CD4-positive, alpha-beta T cell treated with Interleukin-12 subunit alpha and Interleukin-12 subunit beta, for 1 hour (primary cell): ENCODE measurements around the gene TTYH2.
"Not testable (repeated sequence)": the region's sequence is repeated elsewhere in the genome, so short reads cannot be mapped to it uniquely, and the experiment has no call there.

Experiments
- DNase-seq: peaks from one replicate; pipeline ENCODE4 v3.0.0-alpha.2; 2020

TTYH2 gene

GRCh38 chr17:74212913-74213791 is at the start of gene TTYH2:
Gene TTYH2 (plus strand): TSS chr17:74213571. CDS start chr17:74213588, 17 bp downstream.
- peak; percentile 82 for DNase-seq

DNA sequence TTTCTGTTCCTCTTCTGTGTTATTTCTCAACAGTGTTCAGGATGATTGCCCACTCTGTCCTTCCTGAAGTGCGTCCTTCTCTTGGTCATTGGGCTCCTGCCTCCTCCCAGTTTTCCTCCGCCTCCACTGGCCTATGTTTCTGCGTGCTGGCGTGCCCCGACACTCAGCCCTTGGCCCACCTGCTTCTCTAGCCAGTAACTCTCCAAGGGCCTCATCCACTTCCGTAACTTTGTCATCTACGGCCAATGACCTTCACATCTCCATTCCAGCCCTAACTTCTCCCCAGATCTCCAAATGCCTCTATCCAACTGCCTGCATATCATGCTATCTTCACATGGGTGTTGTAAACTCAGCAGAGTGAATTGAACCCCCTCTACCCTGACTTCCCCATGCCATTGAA is 49.5 kb upstream of the TTYH2 start:
- DNase-seq, result no peak

DNA sequence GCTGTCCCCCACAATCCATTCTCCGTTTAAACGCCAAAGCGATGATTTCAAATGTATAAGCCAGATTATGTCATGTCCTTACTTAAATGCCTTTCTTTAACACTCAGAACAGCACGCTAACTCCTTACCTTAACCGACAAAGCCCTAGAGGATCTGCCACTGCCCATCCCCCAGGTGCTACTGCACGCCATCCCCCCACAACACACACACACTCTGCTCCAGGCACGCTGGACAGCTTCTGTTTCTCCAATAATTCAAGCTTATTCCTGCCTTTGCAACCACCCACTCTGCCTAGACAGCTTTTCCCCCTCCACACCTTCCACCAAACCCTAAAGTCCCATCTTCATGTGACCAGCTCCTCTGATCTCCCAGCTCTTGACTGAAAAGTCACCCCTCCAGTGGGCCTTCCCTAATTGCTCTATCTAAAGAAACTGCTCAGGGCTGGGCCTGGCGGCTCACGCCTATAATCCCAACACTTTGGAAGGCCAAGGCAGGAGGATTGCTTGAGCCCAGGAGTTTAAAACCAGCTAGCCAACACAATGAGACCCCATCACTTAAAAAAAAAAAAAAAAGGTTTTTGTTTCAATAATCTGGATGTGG is 48.8 kb upstream of the TTYH2 start:
- DNase-seq, result no peak

- DNase-seq, result no peak
Observed at GRCh38 chr17:74165797-74166365, 47.5 kb upstream of the TTYH2 start.

DNA sequence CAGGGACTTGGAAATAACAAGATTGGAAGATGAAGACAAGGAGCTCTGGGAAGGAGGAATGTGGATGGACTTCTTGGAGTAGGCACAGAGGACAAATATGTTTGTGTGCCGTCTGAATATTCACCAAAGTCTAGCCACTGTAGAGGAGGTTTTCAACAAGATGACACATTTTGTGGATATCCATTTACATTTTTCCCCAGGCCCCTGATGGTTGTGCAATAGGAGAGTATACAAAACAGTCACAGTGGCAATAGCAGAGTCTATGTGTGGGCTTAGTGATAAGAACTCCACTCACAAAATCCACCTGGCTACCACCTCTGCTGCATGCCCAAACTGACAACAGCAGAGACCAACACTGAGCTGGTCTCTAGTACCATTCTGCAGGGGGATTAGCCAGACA is 42.4 kb upstream of the TTYH2 start:
- DNase-seq, result no peak

- no peak for DNase-seq
Observed at GRCh38 chr17:74172700-74173099, 40.7 kb upstream of the TTYH2 start.

- DNase-seq, result peak; percentile 26
Observed at GRCh38 chr17:74176546-74177001, 36.8 kb upstream of the TTYH2 start.

DNA sequence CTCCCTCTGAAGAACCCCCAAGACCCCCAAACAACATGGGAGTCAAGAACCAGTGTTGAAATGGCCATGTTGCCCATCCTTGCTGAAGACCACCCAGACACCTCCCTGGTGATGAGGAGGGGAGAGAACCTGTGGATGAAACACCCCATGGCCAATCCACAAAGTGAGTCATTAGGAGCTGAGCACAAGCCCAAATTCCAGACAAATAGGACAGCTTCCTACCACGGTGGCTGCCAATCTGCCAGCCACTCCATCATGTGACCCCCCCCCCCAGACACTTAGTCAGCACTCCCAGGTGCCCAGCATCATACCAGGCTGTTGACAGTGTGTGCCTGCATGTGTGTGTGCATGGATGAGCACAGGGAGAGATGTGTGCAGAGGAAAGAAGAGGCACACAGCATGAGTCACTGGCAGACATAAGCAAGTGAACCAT is 36.3 kb upstream of the TTYH2 start:
- DNase-seq, result no peak

DNA sequence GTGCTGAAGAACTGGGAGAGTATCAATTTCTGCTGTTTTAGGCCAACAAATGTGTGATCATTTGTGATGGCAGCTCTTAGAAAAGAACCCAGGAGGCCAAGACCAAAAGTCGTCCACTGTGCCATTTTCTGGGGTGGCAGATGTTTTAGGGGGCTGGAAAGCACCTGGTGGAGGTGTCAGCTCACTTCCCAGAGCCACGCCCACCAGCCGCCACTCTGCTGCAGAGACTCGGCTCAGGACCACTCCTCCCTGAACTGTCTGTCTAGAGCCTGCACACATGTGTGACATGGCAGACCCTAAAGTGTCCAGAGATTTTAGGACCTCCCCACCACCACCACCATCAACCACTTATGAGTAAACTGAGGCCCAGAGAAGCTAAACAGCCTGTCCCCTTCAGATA is 33.8 kb upstream of the TTYH2 start:
- DNase-seq, result no peak

GRCh38 chr17:74180336-74180735 is 33.0 kb upstream of the TTYH2 start:
- DNase-seq, result no peak

- DNase-seq, result no peak
Observed at GRCh38 chr17:74181341-74181740, 32.0 kb upstream of the TTYH2 start.

- no peak for DNase-seq
Observed at GRCh38 chr17:74182041-74182723, 31.2 kb upstream of the TTYH2 start.

GRCh38 chr17:74183411-74183810 is 30.0 kb upstream of the TTYH2 start:
- DNase-seq, result no peak

DNA sequence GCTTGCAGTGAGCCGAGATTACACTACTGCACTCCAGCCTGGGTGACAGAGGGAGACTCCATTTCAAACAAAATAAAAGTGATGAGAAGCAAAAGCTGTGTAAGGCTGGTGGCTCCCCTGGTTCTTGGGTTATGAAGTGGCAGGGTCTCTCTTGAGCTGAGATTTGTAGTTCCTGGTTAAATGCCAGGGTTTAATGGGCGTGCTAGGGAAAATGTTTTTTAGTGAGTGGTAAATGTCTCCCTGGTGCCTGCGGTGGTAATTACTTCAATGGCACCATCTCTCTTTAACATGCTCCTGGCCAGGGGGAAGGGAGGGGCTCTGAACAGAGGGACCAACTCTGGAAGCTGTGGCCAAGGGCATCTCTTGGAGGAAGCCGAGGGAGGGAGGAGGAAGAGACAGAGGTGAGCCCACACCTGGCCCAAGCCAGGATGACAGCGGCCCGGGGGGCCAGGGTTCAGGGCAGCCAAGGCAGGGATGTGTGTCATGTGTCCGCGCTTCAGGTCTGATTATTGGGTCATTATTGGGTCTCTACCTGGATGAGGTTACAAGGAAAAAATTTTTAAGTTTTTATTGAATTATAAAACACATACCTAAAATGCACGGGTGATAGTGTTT is 27.7 kb upstream of the TTYH2 start:
- no peak for DNase-seq

DNA sequence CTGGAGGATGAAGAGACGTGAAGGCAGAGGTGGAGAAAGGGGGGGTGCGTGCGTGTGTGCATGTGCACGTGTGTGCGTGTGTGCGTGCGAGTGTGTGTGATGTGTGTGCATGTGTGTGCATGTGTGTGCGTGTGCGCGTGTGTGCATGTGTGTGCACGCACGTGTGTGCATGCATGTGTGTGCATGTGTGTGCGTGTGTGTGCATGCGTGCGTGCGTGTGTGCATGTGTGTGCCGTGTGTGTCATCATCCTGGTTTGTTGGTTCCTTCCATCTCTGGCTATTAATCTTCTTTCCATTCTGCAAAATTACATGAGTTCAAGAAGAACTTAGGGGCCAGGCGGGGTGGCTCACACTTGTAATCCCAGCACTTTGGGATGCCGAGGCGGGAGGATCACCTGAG is 26.9 kb upstream of the TTYH2 start:
- no peak for DNase-seq

DNA sequence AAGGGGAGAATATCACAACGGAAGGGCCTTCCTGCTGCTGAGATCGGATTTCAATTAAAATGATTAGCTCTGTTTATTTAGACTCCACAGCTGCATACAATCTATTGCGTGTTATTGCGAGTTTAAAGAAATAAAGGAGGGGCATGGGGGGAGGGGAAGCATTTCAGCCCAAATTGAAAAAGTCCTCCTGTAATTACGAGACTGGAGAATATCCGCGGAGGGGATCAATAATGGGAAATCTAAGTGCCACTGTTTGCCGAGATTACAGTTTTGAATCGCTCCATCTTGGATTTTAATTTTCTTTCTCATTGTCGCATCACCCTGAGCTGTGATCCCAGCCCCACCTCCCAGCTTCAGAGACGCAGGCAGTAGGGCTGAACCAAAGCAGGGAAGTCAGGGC is 25.6 kb upstream of the TTYH2 start:
- DNase-seq, result no peak

DNA sequence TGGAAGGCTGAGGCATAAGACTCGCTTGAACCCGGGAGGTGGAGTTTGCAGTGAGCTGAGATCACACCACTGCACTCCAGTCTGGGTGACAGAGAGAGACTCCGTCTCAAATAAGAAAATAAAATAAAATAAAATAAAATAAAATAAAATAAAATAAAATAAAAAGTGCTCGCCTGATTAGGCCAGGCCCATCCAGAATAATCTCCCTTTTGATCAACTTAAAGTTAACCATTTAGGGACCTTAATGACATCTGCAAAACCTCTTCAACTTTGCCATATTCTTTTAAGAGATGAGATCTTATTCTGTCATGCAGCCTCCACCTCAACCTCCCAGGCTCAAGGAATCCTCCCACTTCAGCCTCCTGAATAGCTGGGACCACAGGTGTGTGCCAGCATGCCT is 24.7 kb upstream of the TTYH2 start:
- not testable (repeated sequence) for DNase-seq

DNA sequence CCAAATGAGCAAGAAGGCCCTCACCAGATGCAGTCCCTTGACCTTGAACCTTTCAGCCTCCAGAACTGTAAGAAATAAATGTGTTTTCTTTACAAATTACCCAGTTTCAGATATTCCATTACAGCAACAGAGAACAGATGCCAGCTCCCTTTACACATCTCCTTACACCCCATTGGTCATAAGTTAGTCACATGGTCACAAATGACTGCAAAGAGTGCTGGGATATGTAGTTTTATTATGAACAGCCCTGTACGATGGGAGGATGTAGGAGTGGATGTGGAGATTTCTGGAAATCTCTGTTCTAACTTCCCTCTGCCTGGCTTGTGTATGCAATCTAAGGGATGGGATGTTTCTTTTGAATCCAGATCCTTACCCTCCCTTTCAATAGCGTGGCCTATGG is 23.2 kb upstream of the TTYH2 start:
- DNase-seq, result peak; percentile 39

- DNase-seq, result no peak
Observed at GRCh38 chr17:74190807-74191406, 22.5 kb upstream of the TTYH2 start.

DNA sequence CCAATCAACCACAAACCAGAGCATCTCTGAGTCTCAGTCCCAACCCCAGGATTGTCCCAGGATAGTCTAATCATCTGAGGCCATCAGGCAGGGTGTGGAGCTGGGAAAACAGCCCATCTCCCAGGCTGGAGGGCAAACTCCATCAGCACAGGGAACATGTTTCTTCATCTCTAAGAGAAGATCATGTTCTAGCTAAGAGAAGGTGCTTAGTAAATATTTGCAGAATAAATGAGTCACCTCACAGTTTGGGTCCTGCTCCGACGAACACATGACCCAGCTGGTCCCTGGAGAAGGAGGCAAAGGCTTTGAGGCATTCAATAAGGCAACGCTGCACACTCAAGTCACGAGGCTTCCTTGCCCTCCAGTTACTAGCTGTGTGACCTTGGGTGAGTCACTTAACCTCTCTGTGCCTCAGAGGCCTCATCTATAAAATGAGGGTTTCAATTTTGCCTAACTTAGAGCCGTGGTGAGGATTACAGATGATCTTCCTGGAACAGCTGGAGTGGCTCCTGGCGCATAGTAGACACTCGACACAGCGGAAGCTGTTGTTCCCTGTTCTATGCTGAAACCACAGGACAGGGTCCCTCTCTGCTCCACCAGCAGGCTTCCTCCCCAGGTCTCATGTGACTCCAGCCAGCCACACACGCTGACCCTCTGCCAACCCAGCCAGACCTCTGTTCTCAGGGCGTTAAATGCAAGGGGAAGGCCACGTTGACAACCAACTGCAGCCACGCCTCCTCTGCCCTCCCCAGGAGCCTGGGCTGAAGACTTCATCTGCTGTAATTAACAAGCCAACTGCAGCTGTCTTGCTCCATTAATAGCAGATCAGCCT is 20.2 kb upstream of the TTYH2 start:
- DNase-seq, result no peak

DNA sequence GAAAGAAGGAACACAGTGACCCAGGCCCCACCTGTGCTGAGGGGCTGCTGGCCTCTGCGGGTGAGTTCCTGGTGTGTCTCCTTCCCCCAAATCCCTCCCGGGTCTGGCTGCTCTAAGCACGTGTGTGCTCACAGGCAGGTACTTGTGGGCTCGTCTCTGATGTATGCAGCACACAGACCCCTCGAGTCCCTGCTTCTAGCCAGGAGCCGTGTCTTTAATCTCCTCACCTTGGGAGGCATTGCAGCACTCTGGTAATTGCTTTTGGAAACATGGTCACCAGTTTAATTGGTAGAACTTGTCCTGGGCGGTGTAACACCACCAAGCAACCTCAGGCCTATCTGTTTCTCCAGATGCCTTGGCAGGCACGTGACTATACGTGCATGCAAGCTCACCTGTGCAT is 18.7 kb upstream of the TTYH2 start:
- no peak for DNase-seq
